H9 (cell line): ENCODE results near the gene NOL9. TPM values are rescaled to one million over a fixed set of nuclear protein-coding genes. Genes with fewer than 3 reads are reported as not detected.

Experiments used
- DNase-seq: peaks from one replicate; pipeline ENCODE4 v3.0.0-alpha.2; 2017
- H2AFZ ChIP-seq: one replicate; pipeline ENCODE4 v1.6.1; 2013; ENCODE audit warnings: mild to moderate bottlenecking, low read length, control low read depth, moderate library complexity
- H2AK5ac ChIP-seq: 2 replicates; pipeline ENCODE4 v1.6.1; 2013; ENCODE audit warnings: low read length, control low read depth, mixed read lengths; ENCODE audit not compliant: insufficient read length
- H2BK120ac ChIP-seq: one replicate; pipeline ENCODE4 v1.6.1; 2013; ENCODE audit warnings: low read depth, mild to moderate bottlenecking, low read length, control low read depth, inconsistent platforms; ENCODE audit not compliant: poor library complexity, severe bottlenecking
- H2BK12ac ChIP-seq: 2 replicates; pipeline ENCODE4 v1.6.1; 2013; ENCODE audit warnings: low read length, control low read depth, mixed read lengths, low read depth; ENCODE audit not compliant: insufficient read length
- H2BK15ac ChIP-seq: 2 replicates; pipeline ENCODE4 v1.6.1; 2013; ENCODE audit warnings: low read depth, low read length, control low read depth
- H2BK20ac ChIP-seq: one replicate; pipeline ENCODE4 v1.6.1; 2013; ENCODE audit warnings: low read depth, mild to moderate bottlenecking, low read length, control low read depth, inconsistent platforms; ENCODE audit not compliant: poor library complexity, severe bottlenecking
- H2BK5ac ChIP-seq: 2 replicates; pipeline ENCODE4 v1.6.1; 2013; ENCODE audit warnings: low read length, control low read depth, mixed read lengths; ENCODE audit not compliant: insufficient read length
- H3K14ac ChIP-seq: 2 replicates; pipeline ENCODE4 v1.6.1; 2013; ENCODE audit warnings: low read length, control low read depth; ENCODE audit not compliant: insufficient read depth
- H3K18ac ChIP-seq: 2 replicates; pipeline ENCODE4 v1.6.1; 2013; ENCODE audit warnings: low read depth, mild to moderate bottlenecking, mixed read lengths, low read length, control low read depth; ENCODE audit not compliant: insufficient read length
- H3K23ac ChIP-seq: 2 replicates; pipeline ENCODE4 v1.6.1; 2013; ENCODE audit warnings: low read length, control low read depth, mixed read lengths, low read depth; ENCODE audit not compliant: insufficient read length
- H3K23me2 ChIP-seq: 2 replicates; pipeline ENCODE4 v1.6.1; 2013; ENCODE audit warnings: low read depth, mild to moderate bottlenecking, mixed read lengths, low read length, control low read depth; ENCODE audit not compliant: insufficient read length, poor library complexity, severe bottlenecking
- H3K27ac ChIP-seq: 2 replicates; pipeline ENCODE4 v1.5.1; 2013; ENCODE audit warnings: low read length, control low read depth, mixed read lengths, low read depth; ENCODE audit not compliant: insufficient read length
- H3K27me3 ChIP-seq: 2 replicates; pipeline ENCODE4 v1.6.1; 2013; ENCODE audit warnings: low read length, control low read depth, inconsistent platforms; ENCODE audit not compliant: insufficient read depth
- H3K4ac ChIP-seq: 2 replicates; pipeline ENCODE4 v1.6.1; 2013; ENCODE audit warnings: low read depth, mild to moderate bottlenecking, control low read depth, inconsistent platforms, low read length, moderate library complexity
- H3K4me1 ChIP-seq: 2 replicates; pipeline ENCODE4 v1.6.1; 2013; ENCODE audit warnings: low read length, control low read depth, inconsistent platforms; ENCODE audit not compliant: insufficient read depth
- H3K4me2 ChIP-seq: 2 replicates; pipeline ENCODE4 v1.6.1; 2013; ENCODE audit warnings: low read length, control low read depth, mixed read lengths; ENCODE audit not compliant: insufficient read length, insufficient read depth
- H3K56ac ChIP-seq: 2 replicates; pipeline ENCODE4 v1.6.1; 2013; ENCODE audit warnings: low read depth, mild to moderate bottlenecking, mixed read lengths, low read length, control low read depth; ENCODE audit not compliant: insufficient read length
- H3K79me1 ChIP-seq: 2 replicates; pipeline ENCODE4 v1.6.1; 2013; ENCODE audit warnings: low read depth, mild to moderate bottlenecking, moderate library complexity, low read length, control low read depth, inconsistent platforms; ENCODE audit not compliant: insufficient read depth, poor library complexity, severe bottlenecking
- H3K79me2 ChIP-seq: 2 replicates; pipeline ENCODE4 v1.6.1; 2013; ENCODE audit warnings: low read length, control low read depth, inconsistent platforms; ENCODE audit not compliant: insufficient read depth
- H3K9ac ChIP-seq: 2 replicates; pipeline ENCODE4 v1.6.1; 2013; ENCODE audit warnings: low read length, control low read depth, mixed read lengths; ENCODE audit not compliant: insufficient read length; ENCODE audit errors: extremely low read depth
- H3K9me3 ChIP-seq: one replicate; pipeline ENCODE4 v1.6.1; 2013; ENCODE audit warnings: low read depth, low read length, inconsistent platforms; ENCODE audit not compliant: control insufficient read depth
- H3T11ph ChIP-seq: one replicate; pipeline ENCODE4 v1.6.1; 2013; ENCODE audit warnings: mild to moderate bottlenecking, low read length, control low read depth, inconsistent platforms
- H4K20me1 ChIP-seq: one replicate; pipeline ENCODE4 v1.6.1; 2013; ENCODE audit not compliant: control insufficient read depth, insufficient read length, insufficient read depth
- H4K5ac ChIP-seq: 2 replicates; pipeline ENCODE4 v1.6.1; 2013; ENCODE audit warnings: low read depth, mild to moderate bottlenecking, mixed read lengths, low read length, control low read depth; ENCODE audit not compliant: insufficient read length
- H4K8ac ChIP-seq: replicated peaks from 2 replicates; pipeline ENCODE4 v1.6.1; 2013; ENCODE audit warnings: low read length, control low read depth, mixed read lengths, low read depth; ENCODE audit not compliant: insufficient read length
- H4K91ac ChIP-seq: 2 replicates; pipeline ENCODE4 v1.6.1; 2013; ENCODE audit warnings: low read depth, mild to moderate bottlenecking, moderate library complexity, mixed read lengths, low read length, control low read depth; ENCODE audit not compliant: insufficient read length
- H3K27ac Mint-ChIP-seq, 3 experiments: 2 replicates in 2 of 3; 3 replicates in 1 of 3; pipeline ENCODE4 v1.8.0; 2020 to 2021; ENCODE audit warnings: mixed read lengths in 3 of 3, mild to moderate bottlenecking in 1 of 3, moderate library complexity in 1 of 3
- H3K27me3 Mint-ChIP-seq: 2 replicates; pipeline ENCODE4 v1.8.0; 2021; ENCODE audit warnings: low read depth, mild to moderate bottlenecking, moderate library complexity, mixed read lengths
- H3K36me3 Mint-ChIP-seq, 3 experiments: 2 replicates in 2 of 3; 3 replicates in 1 of 3; pipeline ENCODE4 v1.8.0; 2020 to 2021; ENCODE audit warnings: low read depth in 3 of 3, mixed read lengths in 3 of 3; ENCODE audit not compliant: insufficient read depth in 1 of 3
- H3K4me1 Mint-ChIP-seq, 2 experiments: 2 replicates each; pipeline ENCODE4 v1.8.0; 2020; ENCODE audit warnings: mixed read lengths in 2 of 2
- H3K4me3 Mint-ChIP-seq, 2 experiments: 2 replicates in 1 of 2; 3 replicates in 1 of 2; pipeline ENCODE4 v1.8.0; 2020 to 2021; ENCODE audit warnings: mild to moderate bottlenecking in 2 of 2, mixed read lengths in 2 of 2, moderate library complexity in 1 of 2
- H3K9me3 Mint-ChIP-seq, 2 experiments: 2 replicates in 1 of 2; 3 replicates in 1 of 2; pipeline ENCODE4 v1.8.0; 2020; ENCODE audit warnings: mild to moderate bottlenecking in 2 of 2, mixed read lengths in 2 of 2, moderate library complexity in 1 of 2
- WGBS: extraction: QIAGEN DNeasy Blood & Tissue Kit; methylation state at CpG from one replicate; pipeline ENCODE4 v1.1.7; 2013; ENCODE audit warnings: missing lambda C conversion rate, low lambda C conversion rate, mixed read lengths; ENCODE audit not compliant: insufficient read length; ENCODE audit errors: extremely low coverage; 5-methylcytosine and 5-hydroxymethylcytosine counted together
- total RNA-seq: library from RNA; stranded (reverse); gene quantifications from 2 replicates; pipeline ENCODE4 v1.2.1, GENCODE V29; 2021
- TF ChIP-seq, protein P1 (sequence below): fragments of 200-600 bp; sonication (generic); conservative IDR thresholded peaks from 3 replicates; pipeline ENCODE4 v1.8.0; 2021; ENCODE audit warnings: antibody characterized with exemption, mild to moderate bottlenecking

NOL9 gene
- total RNA-seq, 1 experiment from 2014 or later: 50.4 TPM

DNA sequence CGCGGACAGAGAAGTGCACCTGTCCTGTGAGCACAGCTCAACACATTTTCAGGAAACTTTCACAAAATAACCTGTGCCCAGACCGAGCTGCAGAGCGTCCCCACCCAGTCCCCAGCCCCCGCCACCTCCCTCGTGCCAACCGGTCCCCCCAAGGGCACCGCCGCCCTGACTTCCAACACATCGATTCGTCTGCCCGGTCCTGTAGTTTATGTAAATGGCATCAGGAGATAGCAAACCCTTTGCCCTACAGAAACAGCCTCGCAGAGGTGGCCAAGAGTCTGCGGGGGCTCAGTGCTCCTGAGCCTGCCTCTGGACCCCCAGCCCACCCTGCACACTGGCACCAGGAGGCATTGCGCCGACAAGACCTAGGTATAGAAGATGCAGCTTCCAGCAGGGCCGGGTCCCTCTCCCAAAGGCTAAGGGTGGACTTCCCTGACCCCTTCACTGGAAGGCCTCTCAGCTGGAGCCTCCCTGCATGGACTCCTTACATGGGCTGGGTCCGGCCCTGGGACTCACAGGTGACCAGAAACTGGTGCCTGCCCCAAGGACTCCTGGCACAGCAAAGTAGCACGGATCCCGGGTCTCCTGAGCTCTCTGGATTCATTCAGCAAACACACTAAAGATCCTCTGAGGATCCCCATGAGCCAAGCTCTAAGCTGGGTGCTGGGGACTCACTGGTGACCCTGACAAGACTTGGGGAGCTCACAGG lies 56.3 kb downstream of the NOL9 start:
- H2BK15ac ChIP-seq: no peak overlapping the region
- no peaks in the 10 kb centered on the region for H3K9me3 ChIP-seq
- H3K56ac ChIP-seq: no peak overlapping the region
- peaks cover 38% of the 10 kb centered on the region for H3K27me3 Mint-ChIP-seq
- TF ChIP-seq, protein P1, sequence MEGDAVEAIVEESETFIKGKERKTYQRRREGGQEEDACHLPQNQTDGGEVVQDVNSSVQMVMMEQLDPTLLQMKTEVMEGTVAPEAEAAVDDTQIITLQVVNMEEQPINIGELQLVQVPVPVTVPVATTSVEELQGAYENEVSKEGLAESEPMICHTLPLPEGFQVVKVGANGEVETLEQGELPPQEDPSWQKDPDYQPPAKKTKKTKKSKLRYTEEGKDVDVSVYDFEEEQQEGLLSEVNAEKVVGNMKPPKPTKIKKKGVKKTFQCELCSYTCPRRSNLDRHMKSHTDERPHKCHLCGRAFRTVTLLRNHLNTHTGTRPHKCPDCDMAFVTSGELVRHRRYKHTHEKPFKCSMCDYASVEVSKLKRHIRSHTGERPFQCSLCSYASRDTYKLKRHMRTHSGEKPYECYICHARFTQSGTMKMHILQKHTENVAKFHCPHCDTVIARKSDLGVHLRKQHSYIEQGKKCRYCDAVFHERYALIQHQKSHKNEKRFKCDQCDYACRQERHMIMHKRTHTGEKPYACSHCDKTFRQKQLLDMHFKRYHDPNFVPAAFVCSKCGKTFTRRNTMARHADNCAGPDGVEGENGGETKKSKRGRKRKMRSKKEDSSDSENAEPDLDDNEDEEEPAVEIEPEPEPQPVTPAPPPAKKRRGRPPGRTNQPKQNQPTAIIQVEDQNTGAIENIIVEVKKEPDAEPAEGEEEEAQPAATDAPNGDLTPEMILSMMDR: no peak
- H3K27ac ChIP-seq: no peak overlapping the region
- H3T11ph ChIP-seq: no peak overlapping the region
- peaks cover 4% of the 10 kb centered on the region; the same call in 1 of the 2 replicates for H3K4me1 ChIP-seq
- peaks cover 18 to 19% of the 10 kb centered on the region in 2 experiments for H3K4me1 Mint-ChIP-seq
- H4K8ac ChIP-seq: no peak overlapping the region
- H3K4me3 Mint-ChIP-seq: peak overlapping the region; percentile 58 to 79
- H3K9me3 Mint-ChIP-seq: no peaks in the 10 kb centered on the region
- no peaks in the 10 kb centered on the region for H3K79me2 ChIP-seq
- WGBS: no CpG with 5 or more reads among the region's 20 CpGs
- no peaks in the 10 kb centered on the region for H3K79me1 ChIP-seq
- H2BK12ac ChIP-seq: no peak overlapping the region
- DNase-seq: no peak
- no peak overlapping the region for H2AFZ ChIP-seq
- H2BK5ac ChIP-seq: no peak overlapping the region
- no peak overlapping the region for H3K23ac ChIP-seq
- no peak overlapping the region for H3K4ac ChIP-seq
- H3K4me2 ChIP-seq: peak overlapping the region; percentile 57
- peaks cover 9% of the 10 kb centered on the region for H3K23me2 ChIP-seq
- peaks cover 0 to 4% (median 0%) of the 10 kb centered on the region in 3 experiments; a peak in 2 of 7 replicates for H3K36me3 Mint-ChIP-seq
- no peaks in the 10 kb centered on the region for H4K20me1 ChIP-seq
- H4K91ac ChIP-seq: no peak overlapping the region
- no peaks in the 10 kb centered on the region for H3K27me3 ChIP-seq
- no peak overlapping the region for H3K18ac ChIP-seq
- no peak overlapping the region for H2BK20ac ChIP-seq
- no peak overlapping the region for H3K14ac ChIP-seq
- H3K27ac Mint-ChIP-seq: no peak overlapping the region
- H3K9ac ChIP-seq: no peak overlapping the region
- H2AK5ac ChIP-seq: no peak overlapping the region
- no peak overlapping the region for H2BK120ac ChIP-seq
- H4K5ac ChIP-seq: no peak overlapping the region
